B cell (primary cell): ENCODE data around the gene CFAP74. TPM values are rescaled to one million over a fixed set of nuclear protein-coding genes. Genes with fewer than 3 reads are reported as not detected.

ENCODE experiments used
- ATAC-seq: fragments of 200-7000 bp; cut with Tn5 transposase; one replicate; pipeline ENCODE4 v1.10.0; 2021; ENCODE audit warnings: low read depth, mild to moderate bottlenecking, moderate number of reproducible peaks, moderate library complexity
- CTCF ChIA-PET: fragments of 350-600 bp; sonication (Branson Sonifier 250); formaldehyde crosslinking; loops from one replicate; lab custom pipeline; 2021; ENCODE audit warnings: antibody characterized with exemption, inconsistent platforms; lab: Charles Lee
- POLR2A ChIA-PET: fragments of 350-600 bp; sonication (Branson Sonifier 250); formaldehyde crosslinking; loops from one replicate; lab custom pipeline; 2021; ENCODE audit warnings: antibody characterized with exemption; lab: Charles Lee
- DNase-seq: peaks from one replicate; pipeline ENCODE4 v3.0.0; 2013
- H2AFZ ChIP-seq: 2 replicates; pipeline ENCODE4 v1.6.1; 2012; ENCODE audit warnings: mild to moderate bottlenecking, low read depth, low read length; ENCODE audit not compliant: insufficient read depth, poor library complexity, severe bottlenecking
- H3K27ac ChIP-seq, 2 donors: 1 replicate in 1 of 2; 2 replicates in 1 of 2; pipeline ENCODE4 v1.5.1; 2012 to 2013; ENCODE audit warnings: low read length in 2 of 2, mild to moderate bottlenecking in 2 of 2, moderate library complexity in 1 of 2
- H3K27me3 ChIP-seq, 4 experiments: fragments of 200-600 bp in 1 of 4; sonication (generic) in 1 of 4; replicated peaks in 1 of 4; 1 replicate in 2 of 4; 2 replicates in 2 of 4; pipeline versions ENCODE4 v1.6.1 to v1.7.0; 2013 to 2016; ENCODE audit warnings: low read length in 3 of 4, mild to moderate bottlenecking in 2 of 4, mixed read lengths in 1 of 4, moderate library complexity in 1 of 4; ENCODE audit not compliant: insufficient read depth in 4 of 4, control insufficient read depth in 3 of 4; ENCODE audit errors: control extremely low read depth in 1 of 4
- H3K36me3 ChIP-seq, 2 experiments: replicated peaks in 1 of 2; 1 replicate in 1 of 2; 2 replicates in 1 of 2; pipeline versions ENCODE4 v1.6.1 to v1.7.1; 2013; ENCODE audit warnings: low read length in 1 of 2; ENCODE audit not compliant: insufficient read depth in 2 of 2, control insufficient read depth in 1 of 2; ENCODE audit errors: control extremely low read depth in 1 of 2, extremely low read depth in 1 of 2
- H3K4me1 ChIP-seq, 2 donors: fragments of 200-600 bp in 1 of 2; sonication (generic) in 1 of 2; 1 replicate in 1 of 2; 2 replicates in 1 of 2; pipeline versions ENCODE4 v1.5.1 to v1.6.1; 2013 to 2017; ENCODE audit warnings: low read length in 2 of 2; ENCODE audit not compliant: control insufficient read depth in 2 of 2, insufficient read depth in 2 of 2
- H3K4me2 ChIP-seq: replicated peaks from 2 replicates; pipeline ENCODE3; 2012; ENCODE audit warnings: mild to moderate bottlenecking, low read depth, low read length; ENCODE audit not compliant: poor library complexity, severe bottlenecking
- H3K4me3 ChIP-seq, 5 experiments: fragments of 200-600 bp in 1 of 5; sonication (generic) in 1 of 5; 1 replicate in 3 of 5; 2 replicates in 2 of 5; pipeline versions ENCODE4 v1.5.1 to v1.7.0; 2011 to 2016; ENCODE audit warnings: low read length in 4 of 5, mild to moderate bottlenecking in 4 of 5, low read depth in 2 of 5, control low read depth in 1 of 5, moderate library complexity in 1 of 5; ENCODE audit not compliant: insufficient read depth in 1 of 5; ENCODE audit errors: control extremely low read depth in 1 of 5, extremely low read depth in 1 of 5
- H3K79me2 ChIP-seq: fragments of 200-600 bp; sonication (generic); one replicate; pipeline ENCODE4 v1.6.0; 2016; ENCODE audit warnings: low read length; ENCODE audit not compliant: control insufficient read depth, insufficient read depth
- H3K9ac ChIP-seq: fragments of 200-600 bp; sonication (generic); 2 replicates; pipeline ENCODE4 v1.6.1; 2017; ENCODE audit warnings: mild to moderate bottlenecking, low read length, moderate library complexity
- H3K9me3 ChIP-seq, 3 donors: one replicate each; pipeline versions ENCODE4 v1.6.1 to v1.7.1; 2013; ENCODE audit warnings: low read length in 2 of 3; ENCODE audit not compliant: control insufficient read depth in 2 of 3, insufficient read depth in 1 of 3; ENCODE audit errors: control extremely low read depth in 1 of 3
- H4K20me1 ChIP-seq: 2 replicates; pipeline ENCODE4 v1.6.0; 2012; ENCODE audit warnings: mild to moderate bottlenecking, low read length; ENCODE audit not compliant: insufficient read depth, control insufficient read depth, poor library complexity, severe bottlenecking
- H3K27ac Mint-ChIP-seq: one replicate; pipeline ENCODE4 v1.8.0; 2021; ENCODE audit warnings: mixed read lengths
- H3K27me3 Mint-ChIP-seq: one replicate; pipeline ENCODE4 v1.8.0; 2021; ENCODE audit warnings: mixed read lengths
- H3K4me1 Mint-ChIP-seq: one replicate; pipeline ENCODE4 v1.8.0; 2021; ENCODE audit warnings: mixed read lengths
- H3K4me3 Mint-ChIP-seq: one replicate; pipeline ENCODE4 v1.8.0; 2021; ENCODE audit warnings: mixed read lengths
- H3K9me3 Mint-ChIP-seq: one replicate; pipeline ENCODE4 v1.8.0; 2022; ENCODE audit warnings: mixed read lengths; ENCODE audit not compliant: insufficient read depth
- CTCF ChIP-seq: fragments of 200-600 bp; IDR thresholded peaks from one replicate; pipeline ENCODE4 v1.8.0; 2022; ENCODE audit warnings: antibody characterized with exemption, mild to moderate bottlenecking
- EZH2 ChIP-seq: IDR thresholded peaks from 2 replicates; pipeline ENCODE4 v1.6.1; 2012; ENCODE audit warnings: borderline replicate concordance, low read depth, mild to moderate bottlenecking, moderate library complexity, low read length; ENCODE audit not compliant: insufficient read depth, poor library complexity, severe bottlenecking
- WGBS: methylation state at CpG from one replicate; pipeline ENCODE4 v1.1.5; 2013; ENCODE audit warnings: missing lambda C conversion rate; ENCODE audit not compliant: insufficient coverage; 5-methylcytosine and 5-hydroxymethylcytosine counted together
- intact Hi-C: fragments of 100-400 bp; cut with micrococcal nuclease; formaldehyde crosslinking; loops from one replicate; pipeline ENCODE4 v1.10.0; 2022
- polyA plus RNA-seq: library from polyadenylated mRNA; depleted of rRNA; stranded (reverse); fragments of >200 nt; gene quantifications from 2 replicates; pipeline ENCODE4 v1.2.3, GENCODE V29; 2012
- total RNA-seq, 2 donors: library from RNA; stranded (reverse); fragments of 120-200 nt in 1 of 2; gene quantifications; 1 replicate in 1 of 2; 2 replicates in 1 of 2; pipeline versions ENCODE4 v1.2.3 to v1.2.4, GENCODE V29; 2013 to 2022

The CFAP74 gene
- total and polyA plus RNA-seq, 2 donors (not counting 1 experiment from before 2014, with no cell fraction given): not detected

GRCh38 chr1:1972976-1973715 is 30.4 kb downstream of the CFAP74 start:
- no peak overlapping the region for H3K4me3 ChIP-seq

More at GRCh38 chr1:1972976-1973715, 30.4 kb downstream of the CFAP74 start:
- ChIA-PET POLR2A (no interaction called here), CTCF (interaction anchor here (0.6 kb wide), 1 partner anchor 1705 kb away, joined by 4 read pairs; no protein-coding TSS in a partner anchor)
- no peaks in the 10 kb centered on the region for H4K20me1 ChIP-seq
- H3K9ac ChIP-seq: no peak overlapping the region
- H2AFZ ChIP-seq: no peak overlapping the region
- no peak for ATAC-seq
- TF ChIP-seq EZH2 (no peak), CTCF (no peak)
- H3K9me3 ChIP-seq: peaks cover 0 to 20% (median 0%) of the 10 kb centered on the region in 3 donors
- Mint-ChIP-seq H3K27ac (no peak overlapping the region), H3K9me3 (no peaks in the 10 kb centered on the region), H3K4me1 (no peaks in the 10 kb centered on the region), H3K4me3 (no peak overlapping the region), H3K27me3 (peaks cover 4% of the 10 kb centered on the region)
- H3K4me2 ChIP-seq: no peak overlapping the region
- no peaks in the 10 kb centered on the region for H3K4me1 ChIP-seq
- no peaks in the 10 kb centered on the region for H3K79me2 ChIP-seq
- 76% methylated on average over 22 of the region's 22 CpGs for WGBS
- no peak for DNase-seq
- H3K27me3 ChIP-seq: peaks cover 0 to 2% (median 0%) of the 10 kb centered on the region in 4 experiments
- H3K36me3 ChIP-seq: no peaks in the 10 kb centered on the region
- intact Hi-C loops: no loop called here
- H3K27ac ChIP-seq: no peak overlapping the region
